Measurements from ENCODE around the gene RGS5.

RGS5 gene

GRCh38 chr1:163115887-163116286, 86.8 kb downstream of the RGS5 start:
- no peak for TF ChIP-seq CTCF (IDR thresholded peaks at IDR 0.05)
- no peaks in the 10 kb centered on the region for H3K36me3 ChIP-seq
- H3K4me1 ChIP-seq (ENCODE audit: control insufficient read depth in 1 of 2, insufficient read depth in 1 of 2, low read depth in 1 of 2, low read length in 1 of 2), result no peaks in the 10 kb centered on the region
- H3K4me3 ChIP-seq (ENCODE audit: low read depth in 1 of 2, low read length in 1 of 2), result no peak overlapping the region
- no peaks in the 10 kb centered on the region for H3K9me3 ChIP-seq
- H3K27ac ChIP-seq, result no peak overlapping the region
- H3K27me3 ChIP-seq, result no peaks in the 10 kb centered on the region

- Histone ChIP-seq H3K27me3 (no peaks in the 10 kb centered on the region), H3K4me3 (ENCODE audit: low read depth in 1 of 2, low read length in 1 of 2) (no peak overlapping the region), H3K4me1 (ENCODE audit: control insufficient read depth in 1 of 2, insufficient read depth in 1 of 2, low read depth in 1 of 2, low read length in 1 of 2) (no peaks in the 10 kb centered on the region), H3K36me3 (no peaks in the 10 kb centered on the region), H3K9me3 (no peaks in the 10 kb centered on the region), H3K27ac (no peak overlapping the region)
- no peak for TF ChIP-seq CTCF (IDR thresholded peaks at IDR 0.05)
Observed at GRCh38 chr1:163107655-163108054, 95.1 kb downstream of the RGS5 start.

- H3K9me3 ChIP-seq, result no peaks in the 10 kb centered on the region
- H3K4me3 ChIP-seq (ENCODE audit: low read depth in 1 of 2, low read length in 1 of 2), result no peak overlapping the region
- H3K27me3 ChIP-seq, result no peaks in the 10 kb centered on the region
- no peak for TF ChIP-seq CTCF (IDR thresholded peaks at IDR 0.05)
- H3K27ac ChIP-seq, result no peak overlapping the region
- H3K36me3 ChIP-seq, result no peaks in the 10 kb centered on the region
- no peaks in the 10 kb centered on the region for H3K4me1 ChIP-seq (ENCODE audit: control insufficient read depth in 1 of 2, insufficient read depth in 1 of 2, low read depth in 1 of 2, low read length in 1 of 2)
Observed at GRCh38 chr1:163106364-163106987, 96.2 kb downstream of the RGS5 start.

- H3K9me3 ChIP-seq, result no peaks in the 10 kb centered on the region
- no peaks in the 10 kb centered on the region for H3K4me1 ChIP-seq (ENCODE audit: control insufficient read depth in 1 of 2, insufficient read depth in 1 of 2, low read depth in 1 of 2, low read length in 1 of 2)
- TF ChIP-seq CTCF (IDR thresholded peaks at IDR 0.05), result no peak
- H3K36me3 ChIP-seq, result no peaks in the 10 kb centered on the region
- no peak overlapping the region for H3K4me3 ChIP-seq (ENCODE audit: low read depth in 1 of 2, low read length in 1 of 2)
- H3K27me3 ChIP-seq, result no peaks in the 10 kb centered on the region
- H3K27ac ChIP-seq, result no peak overlapping the region
Observed at GRCh38 chr1:163104385-163105099, 98.2 kb downstream of the RGS5 start.

- Histone ChIP-seq H3K27ac (no peak overlapping the region), H3K9me3 (no peaks in the 10 kb centered on the region), H3K36me3 (no peaks in the 10 kb centered on the region), H3K27me3 (no peaks in the 10 kb centered on the region), H3K4me3 (ENCODE audit: low read depth in 1 of 2, low read length in 1 of 2) (no peak overlapping the region), H3K4me1 (ENCODE audit: control insufficient read depth in 1 of 2, insufficient read depth in 1 of 2, low read depth in 1 of 2, low read length in 1 of 2) (no peaks in the 10 kb centered on the region)
- TF ChIP-seq CTCF (IDR thresholded peaks at IDR 0.05), result no peak
Observed at GRCh38 chr1:163102590-163102989, 100.1 kb downstream of the RGS5 start.
